SK-N-SH (cell line): ENCODE data around the gene TMEM129. TPM values are rescaled to one million over a fixed set of nuclear protein-coding genes. Genes with fewer than 3 reads are reported as not detected.

Source experiments
- CTCF ChIA-PET: fragments of 300-600, 350-600 bp; formaldehyde crosslinking; extraction: SDS; loops from one replicate; lab custom pipeline; 2021; lab: Yijun Ruan, JAX
- POLR2A ChIA-PET: fragments of 350-600 bp; sonication (Branson Sonifier 250); formaldehyde crosslinking; extraction: SDS; loops from one replicate; lab custom pipeline; 2020; ENCODE audit warnings: antibody characterized with exemption, inconsistent platforms; lab: Yijun Ruan, JAX
- DNase-seq: peaks from one replicate; pipeline ENCODE4 v3.0.0; 2012
- H2AFZ ChIP-seq: fragments of 200-600 bp; sonication (generic); 2 replicates; pipeline ENCODE4 v1.8.1; 2016; ENCODE audit warnings: antibody characterized with exemption, mild to moderate bottlenecking, low read depth
- H3F3A ChIP-seq: fragments of 200-600 bp; sonication (generic); replicated peaks from 2 replicates; pipeline ENCODE3; 2016; ENCODE audit warnings: antibody characterized with exemption, mild to moderate bottlenecking; ENCODE audit not compliant: insufficient read depth
- H3K27ac ChIP-seq, 2 experiments: fragments of 200-500 bp in 1 of 2; fragments of 200-600 bp in 1 of 2; sonication (Bioruptor generic) in 1 of 2; sonication (generic), shearing (Covaris generic) in 1 of 2; 2 replicates each; pipeline versions ENCODE4 v1.5.1 to v1.6.1; 2014 to 2016; ENCODE audit warnings: low read depth in 2 of 2, inconsistent platforms in 1 of 2, low read length in 1 of 2, mild to moderate bottlenecking in 1 of 2, mixed read lengths in 1 of 2
- H3K27me3 ChIP-seq: fragments of 200-600 bp; sonication (generic), shearing (Covaris generic); 2 replicates; pipeline ENCODE4 v1.6.1; 2016; ENCODE audit warnings: mixed run types; ENCODE audit not compliant: insufficient read depth
- H3K36me3 ChIP-seq, 2 experiments: fragments of 200-500 bp in 1 of 2; fragments of 200-600 bp in 1 of 2; sonication (Bioruptor generic) in 1 of 2; sonication (generic) in 1 of 2; replicated peaks in 1 of 2; 2 replicates each; pipeline versions ENCODE3 to v1.5.1; 2014 to 2016; ENCODE audit warnings: low read length in 1 of 2, mild to moderate bottlenecking in 1 of 2; ENCODE audit not compliant: insufficient read depth in 2 of 2, control insufficient read depth in 1 of 2
- H3K4me1 ChIP-seq, 2 experiments: fragments of 200-500 bp in 1 of 2; fragments of 200-600 bp in 1 of 2; sonication (Bioruptor generic) in 1 of 2; sonication (generic), shearing (Covaris generic) in 1 of 2; 2 replicates each; pipeline versions ENCODE4 v1.5.1 to v1.6.1; 2014 to 2016; ENCODE audit warnings: low read depth in 1 of 2, low read length in 1 of 2, mixed run types in 1 of 2; ENCODE audit not compliant: insufficient read depth in 2 of 2, control insufficient read depth in 1 of 2
- H3K4me2 ChIP-seq: fragments of 200-600 bp; sonication (generic), shearing (Covaris generic); 2 replicates; pipeline ENCODE4 v1.6.1; 2017; ENCODE audit warnings: mixed run types
- H3K4me3 ChIP-seq, 2 experiments: fragments of 200-500 bp in 1 of 2; fragments of 200-600 bp in 1 of 2; sonication (Bioruptor generic) in 1 of 2; sonication (generic), shearing (Covaris generic) in 1 of 2; 2 replicates each; pipeline versions ENCODE4 v1.5.1 to v1.8.1; 2014 to 2016; ENCODE audit warnings: low read depth in 2 of 2, inconsistent platforms in 1 of 2, low read length in 1 of 2, mild to moderate bottlenecking in 1 of 2, mixed read lengths in 1 of 2, moderate library complexity in 1 of 2
- H3K79me2 ChIP-seq: fragments of 200-600 bp; sonication (generic); 2 replicates; pipeline ENCODE4 v1.8.1; 2017; ENCODE audit warnings: mild to moderate bottlenecking; ENCODE audit not compliant: insufficient read depth
- H3K9ac ChIP-seq: fragments of 200-600 bp; sonication (generic); 2 replicates; pipeline ENCODE4 v1.6.1; 2017; ENCODE audit warnings: mixed run types
- H3K9me2 ChIP-seq: fragments of 200-600 bp; sonication (generic); 2 replicates; pipeline ENCODE4 v1.6.1; 2017; ENCODE audit warnings: mixed run types
- H3K9me3 ChIP-seq: fragments of 200-600 bp; sonication (generic); 2 replicates; pipeline ENCODE4 v1.6.1; 2017; ENCODE audit warnings: mixed run types, mild to moderate bottlenecking, moderate library complexity
- H4K20me1 ChIP-seq: fragments of 200-600 bp; sonication (generic); 2 replicates; pipeline ENCODE4 v1.6.1; 2017; ENCODE audit warnings: mild to moderate bottlenecking, mixed run types; ENCODE audit not compliant: insufficient read depth
- CHD2 ChIP-seq: fragments of 150-350 bp; IDR thresholded peaks from 2 replicates; pipeline ENCODE4 v1.6.1; 2018; ENCODE audit warnings: low read length; ENCODE audit not compliant: partially characterized antibody
- ELF1 ChIP-seq: IDR thresholded peaks from 2 replicates; pipeline ENCODE4 v1.4.0; 2012
- EP300 ChIP-seq, 2 experiments: IDR thresholded peaks; 2 replicates each; pipeline versions ENCODE4 v1.4.0 to v1.6.1; 2012; ENCODE audit warnings: borderline replicate concordance in 1 of 2, low read depth in 1 of 2, low read length in 1 of 2
- FOSL2 ChIP-seq: IDR thresholded peaks from 2 replicates; pipeline ENCODE4 v1.4.0; 2012; ENCODE audit warnings: low read depth, mild to moderate bottlenecking, moderate library complexity, borderline replicate concordance
- FOXJ3 ChIP-seq: sonication (generic); formaldehyde crosslinking; IDR thresholded peaks from 2 replicates; pipeline ENCODE4 v1.5.1; 2020; ENCODE audit warnings: mild to moderate bottlenecking, missing genetic modification reagents
- FOXM1 ChIP-seq: IDR thresholded peaks from 2 replicates; pipeline ENCODE4 v1.4.0; 2012; ENCODE audit warnings: low read depth, mild to moderate bottlenecking
- GATA2 ChIP-seq: sonication (generic); formaldehyde crosslinking; IDR thresholded peaks from 2 replicates; pipeline ENCODE4 v1.5.0; 2020; ENCODE audit warnings: mild to moderate bottlenecking, missing genetic modification reagents
- JUND ChIP-seq: IDR thresholded peaks from 2 replicates; pipeline ENCODE4 v1.4.0; 2012
- MAX ChIP-seq: IDR thresholded peaks from 2 replicates; pipeline ENCODE4 v1.4.0; 2012; ENCODE audit warnings: low read depth
- MXI1 ChIP-seq: IDR thresholded peaks from 2 replicates; pipeline ENCODE4 v1.6.1; 2012; ENCODE audit warnings: mild to moderate bottlenecking, low read depth, low read length, improper control_type of control experiment
- NFIC ChIP-seq: IDR thresholded peaks from 2 replicates; pipeline ENCODE4 v1.4.0; 2012; ENCODE audit warnings: borderline replicate concordance
- NRF1 ChIP-seq: IDR thresholded peaks from 2 replicates; pipeline ENCODE4 v1.6.1; 2012; ENCODE audit warnings: low read depth, mild to moderate bottlenecking, low read length
- PBX3 ChIP-seq: IDR thresholded peaks from 2 replicates; pipeline ENCODE4; 2012
- POLR2AphosphoS5 ChIP-seq: IDR thresholded peaks from 2 replicates; pipeline ENCODE4 v1.6.1; 2012; ENCODE audit warnings: low read depth, low read length
- RAD21 ChIP-seq: IDR thresholded peaks from 2 replicates; pipeline ENCODE4 v1.6.1; 2012; ENCODE audit warnings: mild to moderate bottlenecking, low read length
- RCOR1 ChIP-seq: fragments of 150-350 bp; IDR thresholded peaks from 2 replicates; pipeline ENCODE4 v1.6.1; 2017; ENCODE audit warnings: antibody characterized with exemption, low read length
- REST ChIP-seq: IDR thresholded peaks from 2 replicates; pipeline ENCODE4 v1.6.1; 2012; ENCODE audit warnings: mild to moderate bottlenecking, low read depth, low read length, moderate library complexity
- RFX5 ChIP-seq: IDR thresholded peaks from 2 replicates; pipeline ENCODE4 v1.6.1; 2012; ENCODE audit warnings: mild to moderate bottlenecking, improper control_type of control experiment, low read length
- SIN3A ChIP-seq: IDR thresholded peaks from 2 replicates; pipeline ENCODE4 v1.6.1; 2012; ENCODE audit warnings: low read depth, mild to moderate bottlenecking, low read length, moderate library complexity, borderline replicate concordance
- SMC3 ChIP-seq: IDR thresholded peaks from 2 replicates; pipeline ENCODE4 v1.6.1; 2012; ENCODE audit warnings: low read depth, low read length, improper control_type of control experiment
- TAF1 ChIP-seq: IDR thresholded peaks from 2 replicates; pipeline ENCODE4 v1.6.1; 2012; ENCODE audit warnings: low read depth, mild to moderate bottlenecking, low read length, moderate library complexity, borderline replicate concordance
- TCF12 ChIP-seq: IDR thresholded peaks from 2 replicates; pipeline ENCODE4 v1.4.0; 2012
- TEAD4 ChIP-seq: IDR thresholded peaks from 2 replicates; pipeline ENCODE4 v1.4.0; 2012; ENCODE audit warnings: mild to moderate bottlenecking, borderline replicate concordance; ENCODE audit not compliant: insufficient read depth
- ZBTB33 ChIP-seq: IDR thresholded peaks from 2 replicates; pipeline ENCODE4 v1.4.0; 2012; ENCODE audit warnings: low read depth, borderline replicate concordance
- WGBS: methylation state at CpG from one replicate; pipeline ENCODE4 v1.1.6; 2017; ENCODE audit warnings: low lambda C conversion rate; 5-methylcytosine and 5-hydroxymethylcytosine counted together
- polyA plus RNA-seq, 3 experiments: library from polyadenylated mRNA; depleted of rRNA; stranded (reverse); fragments of >200 nt; gene quantifications; 2 replicates each; pipeline ENCODE4 v1.2.3, GENCODE V29; 2012

Gene TMEM129
- polyA plus RNA-seq, 1 of the 3 experiments (the other 2 are of a cell fraction): 36.5 TPM

- 94% methylated on average over 3 of the region's 8 CpGs for WGBS
- no peaks in the 10 kb centered on the region for H4K20me1 ChIP-seq
- POLR2A ChIA-PET: no interaction called here
- H3K4me1 ChIP-seq: no peaks in the 10 kb centered on the region
- no peaks in the 10 kb centered on the region for H3K9me2 ChIP-seq
- no peak overlapping the region for H2AFZ ChIP-seq
- H3K27me3 ChIP-seq: no peaks in the 10 kb centered on the region
- H3K9ac ChIP-seq: no peak overlapping the region
- no peaks in the 10 kb centered on the region for H3K36me3 ChIP-seq
- no peaks in the 10 kb centered on the region for H3K9me3 ChIP-seq
- H3K27ac ChIP-seq: no peak overlapping the region
- TF ChIP-seq SMC3 (no peak), NRF1 (no peak), SIN3A (no peak), FOXM1 (no peak), RAD21 (no peak), FOXJ3 (CRISPR knock-in tag) (no peak), EP300 (IDR thresholded peaks at IDR 0.05; ENCODE audit: borderline replicate concordance in 1 of 2, low read depth in 1 of 2, low read length in 1 of 2) (no peak), PBX3 (no peak), ELF1 (no peak), JUND (no peak), CHD2 (no peak), MXI1 (no peak), MAX (no peak), TEAD4 (no peak), NFIC (no peak), RFX5 (no peak), POLR2AphosphoS5 (no peak), TAF1 (no peak), RCOR1 (no peak)
- TF ChIP-seq, all 33 proteins: peak for 0
- DNase-seq: peak; percentile 5
- Histone ChIP-seq H3K4me2 (no peak overlapping the region), H3K4me3 (no peak overlapping the region), H3F3A (no peaks in the 10 kb centered on the region), H3K79me2 (no peaks in the 10 kb centered on the region)
- CTCF ChIA-PET: interaction anchor here (1.0 kb wide), 1 partner anchor 39 kb away, joined by 3 read pairs; no protein-coding TSS in a partner anchor
Observed at GRCh38 chr4:1668488-1668840, 52.7 kb downstream of the TMEM129 start.

- no peak for DNase-seq
- H3F3A ChIP-seq: no peaks in the 10 kb centered on the region
- H3K4me1 ChIP-seq: no peaks in the 10 kb centered on the region
- no peaks in the 10 kb centered on the region for H3K79me2 ChIP-seq
- H3K9ac ChIP-seq: no peak overlapping the region
- no peak overlapping the region for H3K4me3 ChIP-seq
- H3K9me3 ChIP-seq: no peaks in the 10 kb centered on the region
- no peaks in the 10 kb centered on the region for H3K9me2 ChIP-seq
- POLR2A ChIA-PET: no interaction called here
- no peak overlapping the region for H2AFZ ChIP-seq
- H3K27ac ChIP-seq: no peak overlapping the region
- CTCF ChIA-PET: no interaction called here
- H3K4me2 ChIP-seq: no peak overlapping the region
- H3K27me3 ChIP-seq: no peaks in the 10 kb centered on the region
- 97% methylated on average over 9 of the region's 15 CpGs for WGBS
- no peaks in the 10 kb centered on the region for H3K36me3 ChIP-seq
- no peaks in the 10 kb centered on the region for H4K20me1 ChIP-seq
- no peak for TF ChIP-seq REST
- no peak for TF ChIP-seq EP300 (IDR thresholded peaks at IDR 0.05; ENCODE audit: borderline replicate concordance in 1 of 2, low read depth in 1 of 2, low read length in 1 of 2)
- TF ChIP-seq RFX5: no peak
- TF ChIP-seq NFIC: no peak
- TF ChIP-seq ZBTB33: no peak
- TF ChIP-seq GATA2 (CRISPR knock-in tag): no peak
- no peak for TF ChIP-seq FOSL2
- TF ChIP-seq TCF12: no peak
Observed at GRCh38 chr4:1667273-1667672, 53.9 kb downstream of the TMEM129 start.
